Esophagus muscularis mucosa (tissue), 3 donors: ENCODE measurements around the gene ACP4.

Experiments
- CTCF ChIP-seq, 3 experiments: fragments of 200-600 bp in 2 of 3; fragments of 450-650 bp in 1 of 3; sonication (generic) in 2 of 3; IDR thresholded peaks; one replicate each; pipeline ENCODE4 v1.5.1; 2017 to 2019; ENCODE audit warnings: antibody characterized with exemption in 3 of 3, mild to moderate bottlenecking in 2 of 3, moderate library complexity in 1 of 3
- POLR2A ChIP-seq: fragments of 450-650 bp; IDR thresholded peaks from one replicate; pipeline ENCODE4 v1.6.1; 2017; ENCODE audit warnings: antibody characterized with exemption, moderate library complexity, mild to moderate bottlenecking, low read depth
- POLR2AphosphoS5 ChIP-seq, 2 donors: sonication (generic); formaldehyde crosslinking; IDR thresholded peaks; one replicate each; pipeline ENCODE4 v1.6.1; 2017; ENCODE audit warnings: antibody characterized with exemption in 2 of 2

GRCh38 chr19:50777261-50777660 lies 13.0 kb upstream of the ACP4 start:
- TF ChIP-seq POLR2A (no peak), CTCF (IDR thresholded peaks at IDR 0.05) (no peak), POLR2AphosphoS5 (IDR thresholded peaks at IDR 0.05) (no peak)
